Suprapubic skin (tissue), 3 donors: ENCODE data around the gene DRD2.

Experiments used
- CTCF ChIP-seq, 2 donors: fragments of 200-600 bp in 1 of 2; fragments of 450-650 bp in 1 of 2; sonication (generic) in 1 of 2; IDR thresholded peaks; one replicate each; pipeline ENCODE4 v1.5.1; 2016 to 2019; ENCODE audit warnings: antibody characterized with exemption in 2 of 2, mild to moderate bottlenecking in 1 of 2, moderate library complexity in 1 of 2
- POLR2AphosphoS5 ChIP-seq, 3 donors: sonication (generic); formaldehyde crosslinking; IDR thresholded peaks; one replicate each; pipeline ENCODE4 v1.6.1; 2017; ENCODE audit warnings: antibody characterized with exemption in 3 of 3

- no peak for TF ChIP-seq CTCF (IDR thresholded peaks at IDR 0.05)
- no peak for TF ChIP-seq POLR2AphosphoS5 (IDR thresholded peaks at IDR 0.05)
Observed at GRCh38 chr11:113454455-113454854, 20.7 kb downstream of the DRD2 start.
